Upper lobe of left lung (tissue), 6 donors: ENCODE data around the gene MED22. TPM values are rescaled to one million over a fixed set of nuclear protein-coding genes. Genes with fewer than 3 reads are reported as not detected.
"Not testable (repeated sequence)": the region's sequence is repeated elsewhere in the genome, so short reads cannot be mapped to it uniquely, and the experiment has no call there.

Experiments
- ATAC-seq, 2 donors: fragments of 200-7000 bp; cut with Tn5 transposase; one replicate each; pipeline ENCODE4 v1.9.1; 2022; ENCODE audit warnings: mild to moderate bottlenecking in 2 of 2, moderate library complexity in 2 of 2; ENCODE audit not compliant: low FRiP score in 2 of 2
- DNase-seq, 2 donors: peaks; one replicate each; pipeline ENCODE4 v3.0.0-alpha.2; 2019 to 2020
- H3K27ac ChIP-seq, 4 donors: fragments of 200-600 bp; sonication (generic); one replicate each; pipeline ENCODE4 v1.5.1; 2016 to 2019
- H3K27me3 ChIP-seq, 4 donors: fragments of 200-600 bp; sonication (generic); one replicate each; pipeline ENCODE4 v1.5.1; 2017 to 2019
- H3K36me3 ChIP-seq, 4 donors: fragments of 200-600 bp; sonication (generic); one replicate each; pipeline ENCODE4 v1.5.1; 2016 to 2019
- H3K4me1 ChIP-seq, 4 donors: fragments of 200-600 bp; sonication (generic); one replicate each; pipeline ENCODE4 v1.5.1; 2018 to 2019
- H3K4me3 ChIP-seq, 4 donors: fragments of 200-600 bp; sonication (generic); one replicate each; pipeline ENCODE4 v1.5.1; 2017 to 2019; ENCODE audit warnings: mild to moderate bottlenecking in 2 of 4, moderate library complexity in 1 of 4
- H3K9me3 ChIP-seq, 4 donors: fragments of 200-600 bp; sonication (generic); one replicate each; pipeline ENCODE4 v1.5.1; 2018 to 2019
- EP300 ChIP-seq, 4 donors: sonication (generic); formaldehyde crosslinking; IDR thresholded peaks; one replicate each; pipeline ENCODE4 v1.5.1; 2017; ENCODE audit warnings: antibody characterized with exemption in 4 of 4, control low read depth in 2 of 4
- POLR2A ChIP-seq, 4 donors: fragments of 450-650 bp; IDR thresholded peaks; one replicate each; pipeline ENCODE4 v1.5.1; 2016 to 2017; ENCODE audit warnings: antibody characterized with exemption in 4 of 4, mild to moderate bottlenecking in 2 of 4
- POLR2AphosphoS5 ChIP-seq, 2 donors: sonication (generic); formaldehyde crosslinking; IDR thresholded peaks; one replicate each; pipeline ENCODE4 v1.5.1; 2017; ENCODE audit warnings: antibody characterized with exemption in 2 of 2
- WGBS, 2 donors: methylation state at CpG; one replicate each; pipeline ENCODE4 v1.1.5; 2017 to 2018; 5-methylcytosine and 5-hydroxymethylcytosine counted together
- total RNA-seq, 6 donors: library from RNA; depleted of rRNA in 4 of 6; stranded (reverse); fragments of >200 nt in 4 of 6; gene quantifications; one replicate each; pipeline versions ENCODE4 v1.1.0 to v1.2.1, GENCODE V29; 2016 to 2021
- TF ChIP-seq, protein P1 (sequence below), 6 experiments: fragments of 450-650 bp in 4 of 6; fragments of 200-600 bp in 2 of 6; sonication (generic) in 2 of 6; IDR thresholded peaks; one replicate each; pipeline ENCODE4 v1.5.1; 2016 to 2019; ENCODE audit warnings: antibody characterized with exemption in 6 of 6
- donor health status: DM: no; HTN: no; CAD: no; lungs with moderate emphysema.
- donor health status: DM: no; HTN: yes; CAD: no; lungs with severe emphysema.

MED22 gene
- total RNA-seq, 6 donors from 2014 or later = 28.1 to 41.0 (median 30.5) TPM

DNA sequence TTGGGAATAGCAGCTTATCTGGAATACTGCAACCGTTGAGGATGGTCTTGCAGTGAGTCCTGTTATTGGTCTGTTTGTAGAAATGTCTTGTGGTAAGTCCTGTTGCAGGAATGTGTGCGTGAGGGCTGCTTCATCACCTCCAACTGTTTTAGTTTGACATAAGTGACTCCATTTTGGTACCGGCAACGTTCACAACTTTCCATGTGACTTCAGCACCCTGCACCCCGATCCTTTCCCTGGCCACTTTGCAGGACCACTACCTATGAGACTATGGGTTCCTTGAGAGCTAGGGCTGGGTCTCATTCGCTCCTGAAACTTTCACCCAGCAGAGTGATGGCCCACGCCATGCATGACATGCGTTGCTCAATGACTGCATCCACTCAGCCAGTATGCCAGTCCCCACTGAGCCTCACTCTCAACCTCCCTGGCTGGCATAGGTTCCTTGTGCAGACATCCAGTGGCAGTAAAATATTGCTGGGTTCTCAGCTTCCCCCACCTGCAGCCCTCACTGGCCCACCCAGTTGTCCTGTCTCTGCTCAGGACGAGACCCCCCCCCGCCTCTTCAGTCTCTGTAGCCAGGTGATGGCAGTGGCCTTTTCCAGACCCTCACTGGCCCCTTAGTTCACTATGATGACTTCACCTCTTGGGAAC lies 20.0 kb downstream of the MED22 start:
- DNase-seq = no peak
- no peak for ATAC-seq
- 93 to 95% methylated on average over 9 to 10 of the region's 10 CpGs for whole genome bisulfite sequencing, 2 donors

DNA sequence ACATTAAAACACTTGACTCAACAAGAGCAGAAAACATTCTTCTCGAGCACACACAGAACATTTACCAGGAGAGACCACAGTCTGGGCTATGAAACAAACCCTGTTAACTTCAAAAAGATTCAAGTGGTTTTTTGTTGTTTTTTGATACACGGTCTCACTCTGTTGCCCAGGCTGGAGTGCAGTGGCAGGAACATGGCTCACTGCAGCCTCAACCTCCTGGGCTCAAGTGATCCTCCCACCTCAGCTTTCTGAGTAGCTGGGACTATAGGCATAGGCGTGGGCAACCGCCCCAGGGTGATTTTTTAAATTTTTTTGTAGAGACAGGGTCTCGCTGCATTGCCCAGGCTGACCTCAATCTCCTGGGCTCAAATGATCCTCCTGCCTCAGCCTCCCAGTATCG lies 20.9 kb downstream of the MED22 start:
- WGBS, 2 donors = 72 to 81% methylated on average over 6 of the region's 6 CpGs
- peaks cover 15 to 22% (median 16%) of the 10 kb centered on the region in 4 donors for H3K36me3 ChIP-seq
- not testable (repeated sequence) for H3K27ac ChIP-seq, ATAC-seq, H3K4me1 ChIP-seq, H3K9me3 ChIP-seq, DNase-seq, H3K4me3 ChIP-seq, H3K27me3 ChIP-seq

More for the DNA sequence above, 20.0 kb downstream of the MED22 start:
- no peak for TF ChIP-seq POLR2A (IDR thresholded peaks at IDR 0.05)
- TF ChIP-seq POLR2AphosphoS5 (IDR thresholded peaks at IDR 0.05) = no peak
- no peak for TF ChIP-seq EP300 (IDR thresholded peaks at IDR 0.05)
- TF ChIP-seq, protein P1, sequence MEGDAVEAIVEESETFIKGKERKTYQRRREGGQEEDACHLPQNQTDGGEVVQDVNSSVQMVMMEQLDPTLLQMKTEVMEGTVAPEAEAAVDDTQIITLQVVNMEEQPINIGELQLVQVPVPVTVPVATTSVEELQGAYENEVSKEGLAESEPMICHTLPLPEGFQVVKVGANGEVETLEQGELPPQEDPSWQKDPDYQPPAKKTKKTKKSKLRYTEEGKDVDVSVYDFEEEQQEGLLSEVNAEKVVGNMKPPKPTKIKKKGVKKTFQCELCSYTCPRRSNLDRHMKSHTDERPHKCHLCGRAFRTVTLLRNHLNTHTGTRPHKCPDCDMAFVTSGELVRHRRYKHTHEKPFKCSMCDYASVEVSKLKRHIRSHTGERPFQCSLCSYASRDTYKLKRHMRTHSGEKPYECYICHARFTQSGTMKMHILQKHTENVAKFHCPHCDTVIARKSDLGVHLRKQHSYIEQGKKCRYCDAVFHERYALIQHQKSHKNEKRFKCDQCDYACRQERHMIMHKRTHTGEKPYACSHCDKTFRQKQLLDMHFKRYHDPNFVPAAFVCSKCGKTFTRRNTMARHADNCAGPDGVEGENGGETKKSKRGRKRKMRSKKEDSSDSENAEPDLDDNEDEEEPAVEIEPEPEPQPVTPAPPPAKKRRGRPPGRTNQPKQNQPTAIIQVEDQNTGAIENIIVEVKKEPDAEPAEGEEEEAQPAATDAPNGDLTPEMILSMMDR (IDR thresholded peaks at IDR 0.05) = no peak
- H3K27me3 ChIP-seq = no peaks in the 10 kb centered on the region
- no peak overlapping the region for H3K27ac ChIP-seq
- H3K4me3 ChIP-seq = no peak overlapping the region
- H3K36me3 ChIP-seq = peaks cover 24 to 31% (median 24%) of the 10 kb centered on the region in 4 donors
- no peaks in the 10 kb centered on the region for H3K9me3 ChIP-seq
- H3K4me1 ChIP-seq = peaks cover 0 to under 1% (median under 1%) of the 10 kb centered on the region in 4 donors

DNA sequence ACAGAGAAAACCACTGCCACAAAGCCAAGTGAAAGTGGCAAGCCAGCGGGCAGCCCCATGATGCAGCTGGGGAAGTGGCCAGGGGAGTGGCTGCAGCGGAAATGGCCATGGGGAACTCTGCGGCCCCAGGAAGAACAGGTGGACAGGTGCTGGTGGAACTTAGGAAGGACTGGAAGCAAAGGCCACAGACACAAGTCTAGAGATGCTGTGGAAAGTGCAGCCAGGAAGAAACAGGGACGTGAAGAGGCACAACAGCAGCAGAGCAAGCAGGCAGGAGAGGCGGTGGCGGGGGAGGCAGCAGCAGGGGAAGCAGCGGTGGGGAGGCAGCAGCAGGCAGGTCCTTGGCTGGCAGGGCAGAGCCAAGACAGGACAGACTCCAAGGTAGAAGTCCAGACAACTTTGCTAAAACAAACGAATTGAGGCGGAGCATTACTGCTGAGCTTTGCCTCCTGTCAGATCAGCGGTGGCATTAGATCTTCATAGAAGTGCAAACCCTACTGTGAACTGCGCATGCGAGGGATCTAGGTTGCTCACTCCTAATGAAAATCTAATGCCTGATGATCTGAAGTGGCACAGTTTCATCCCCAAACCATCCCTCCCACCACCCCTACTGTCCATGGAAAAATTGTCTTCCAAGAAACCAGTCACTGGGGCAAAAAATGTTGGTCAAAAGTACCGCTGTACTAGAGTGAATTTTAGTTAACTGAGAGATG lies 23.8 kb downstream of the MED22 start:
- Histone ChIP-seq H3K9me3 (no peaks in the 10 kb centered on the region), H3K36me3 (no peaks in the 10 kb centered on the region), H3K4me3 (no peak overlapping the region), H3K4me1 (no peaks in the 10 kb centered on the region), H3K27me3 (no peaks in the 10 kb centered on the region), H3K27ac (no peak overlapping the region)
- ATAC-seq = no peak
- TF ChIP-seq POLR2A (IDR thresholded peaks at IDR 0.05) (no peak), POLR2AphosphoS5 (IDR thresholded peaks at IDR 0.05) (no peak), EP300 (IDR thresholded peaks at IDR 0.05) (no peak)
- TF ChIP-seq, protein P1 (IDR thresholded peaks at IDR 0.05) = no peak
- peak in 1 of 2 donors; percentile 12 for DNase-seq
- 85 to 90% methylated on average over 13 of the region's 13 CpGs for WGBS, 2 donors

DNA sequence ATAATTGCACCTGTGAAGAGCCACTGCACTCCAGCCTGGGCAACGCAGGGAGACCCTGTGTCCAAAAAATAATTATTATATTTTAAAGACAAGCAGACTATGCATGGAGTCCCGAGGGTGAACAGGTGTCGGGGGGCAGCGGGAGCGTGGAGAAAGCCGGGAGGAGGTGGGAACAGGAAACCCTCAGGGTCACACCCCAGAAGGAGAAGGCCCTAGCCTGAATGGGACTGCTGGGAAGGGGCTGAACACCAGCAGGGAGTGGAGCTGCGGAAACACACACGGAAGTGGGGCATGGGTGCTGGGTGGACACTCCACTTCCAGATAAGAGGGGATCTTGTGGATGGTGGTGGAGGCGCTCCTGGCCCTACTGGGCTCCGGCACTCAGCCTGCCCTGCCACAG lies 24.7 kb downstream of the MED22 start:
- no peaks in the 10 kb centered on the region for H3K9me3 ChIP-seq
- 77 to 84% methylated on average over 10 of the region's 10 CpGs for WGBS, 2 donors
- ATAC-seq (no peak), DNase-seq (peak in 1 of 2 donors; percentile 10)
- no peaks in the 10 kb centered on the region for H3K27me3 ChIP-seq
- TF ChIP-seq, protein P1 (IDR thresholded peaks at IDR 0.05) = no peak
- TF ChIP-seq POLR2A (IDR thresholded peaks at IDR 0.05) (no peak), EP300 (IDR thresholded peaks at IDR 0.05) (no peak), POLR2AphosphoS5 (IDR thresholded peaks at IDR 0.05) (no peak)
- H3K4me1 ChIP-seq = no peaks in the 10 kb centered on the region
- H3K36me3 ChIP-seq = no peaks in the 10 kb centered on the region
- H3K4me3 ChIP-seq = no peak overlapping the region
- no peak overlapping the region for H3K27ac ChIP-seq

DNA sequence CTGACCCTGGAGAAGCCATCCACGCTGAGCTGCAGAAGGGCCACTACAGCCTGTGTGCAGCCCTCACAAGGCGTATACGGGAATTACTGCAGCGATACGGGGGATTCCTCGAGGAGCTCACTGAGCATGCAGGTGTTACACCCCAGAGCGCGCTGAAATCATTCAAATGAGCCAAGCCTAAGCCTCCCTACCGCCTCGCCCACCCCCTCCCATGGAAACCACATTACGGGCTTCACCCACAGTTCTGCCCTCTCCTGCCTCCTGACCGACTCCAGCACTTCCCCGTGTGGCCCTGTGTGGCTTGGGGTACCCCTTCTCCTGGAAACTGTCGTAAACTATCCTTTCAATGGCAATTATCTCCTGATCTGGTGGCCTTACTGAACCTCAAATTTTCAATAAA lies 25.2 kb downstream of the MED22 start:
- Histone ChIP-seq H3K4me1 (no peaks in the 10 kb centered on the region), H3K4me3 (no peak overlapping the region), H3K27me3 (no peaks in the 10 kb centered on the region), H3K27ac (no peak overlapping the region), H3K9me3 (no peaks in the 10 kb centered on the region), H3K36me3 (no peaks in the 10 kb centered on the region)
- ATAC-seq (no peak), DNase-seq (no peak)
- 68 to 72% methylated on average over 14 of the region's 14 CpGs for WGBS, 2 donors
- TF ChIP-seq POLR2AphosphoS5 (IDR thresholded peaks at IDR 0.05) (no peak), EP300 (IDR thresholded peaks at IDR 0.05) (no peak)
- TF ChIP-seq, protein P1 (IDR thresholded peaks at IDR 0.05) = no peak
